Adipocyte (in vitro differentiated cells): ENCODE results near the gene LRRC1.

Source experiments
- DNase-seq: peaks from one replicate; pipeline ENCODE4 v3.0.0-alpha.2; 2015; ENCODE audit warnings: low read depth
- H3K27me3 ChIP-seq: replicated peaks from 2 replicates; pipeline ENCODE4 v1.7.0; 2013; ENCODE audit warnings: mild to moderate bottlenecking, low read length, moderate library complexity; ENCODE audit not compliant: control insufficient read depth, insufficient read depth
- H3K36me3 ChIP-seq: 2 replicates; pipeline ENCODE4 v1.7.0; 2013; ENCODE audit warnings: low read length, mild to moderate bottlenecking, moderate library complexity; ENCODE audit not compliant: control insufficient read depth, insufficient read depth, severe bottlenecking
- H3K4me1 ChIP-seq: 2 replicates; pipeline ENCODE4 v1.7.0; 2013; ENCODE audit warnings: mild to moderate bottlenecking, low read length, moderate library complexity; ENCODE audit not compliant: control insufficient read depth, insufficient read depth
- H3K4me3 ChIP-seq: 2 replicates; pipeline ENCODE4 v1.7.0; 2013; ENCODE audit warnings: mild to moderate bottlenecking, low read length, moderate library complexity
- H3K9ac ChIP-seq: 2 replicates; pipeline ENCODE4 v1.7.0; 2013; ENCODE audit warnings: mild to moderate bottlenecking, low read length, moderate library complexity
- H3K9me3 ChIP-seq: 2 replicates; pipeline ENCODE4 v1.7.0; 2013; ENCODE audit warnings: mild to moderate bottlenecking, low read length, moderate library complexity; ENCODE audit not compliant: control insufficient read depth

Gene LRRC1

GRCh38 chr6:53894091-53894490, 99.3 kb downstream of the LRRC1 start:
- no peaks in the 10 kb centered on the region for H3K9me3 ChIP-seq
- H3K36me3 ChIP-seq: no peaks in the 10 kb centered on the region
- no peak overlapping the region for H3K9ac ChIP-seq
- H3K4me1 ChIP-seq: peaks cover 11% of the 10 kb centered on the region
- no peak overlapping the region for H3K4me3 ChIP-seq
- H3K27me3 ChIP-seq: no peaks in the 10 kb centered on the region
- DNase-seq: peak; percentile 34

DNA sequence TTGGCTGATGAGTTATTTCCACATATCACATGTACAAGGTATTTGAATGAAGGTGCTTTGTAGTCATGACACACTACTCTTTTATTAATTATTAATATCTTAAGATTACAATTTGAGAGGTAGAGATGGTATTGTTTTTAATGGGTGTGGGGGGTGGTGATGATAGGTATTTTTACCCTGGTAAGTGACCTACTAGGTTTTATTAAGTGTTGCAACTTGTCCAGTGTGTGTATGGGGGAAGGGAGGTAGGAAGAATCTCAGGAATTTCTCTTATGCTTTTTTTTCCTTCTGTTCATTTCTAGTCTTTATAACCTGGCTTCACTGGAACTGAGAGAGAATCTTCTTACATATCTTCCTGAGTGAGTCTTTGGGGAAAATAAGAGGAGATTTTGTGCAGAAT, 101.4 kb downstream of the LRRC1 start:
- Histone ChIP-seq H3K4me3 (no peak overlapping the region), H3K9ac (no peak overlapping the region), H3K36me3 (peaks cover 8% of the 10 kb centered on the region), H3K4me1 (peaks cover 11% of the 10 kb centered on the region), H3K9me3 (no peaks in the 10 kb centered on the region), H3K27me3 (no peaks in the 10 kb centered on the region)
- DNase-seq: peak; percentile 26

DNA sequence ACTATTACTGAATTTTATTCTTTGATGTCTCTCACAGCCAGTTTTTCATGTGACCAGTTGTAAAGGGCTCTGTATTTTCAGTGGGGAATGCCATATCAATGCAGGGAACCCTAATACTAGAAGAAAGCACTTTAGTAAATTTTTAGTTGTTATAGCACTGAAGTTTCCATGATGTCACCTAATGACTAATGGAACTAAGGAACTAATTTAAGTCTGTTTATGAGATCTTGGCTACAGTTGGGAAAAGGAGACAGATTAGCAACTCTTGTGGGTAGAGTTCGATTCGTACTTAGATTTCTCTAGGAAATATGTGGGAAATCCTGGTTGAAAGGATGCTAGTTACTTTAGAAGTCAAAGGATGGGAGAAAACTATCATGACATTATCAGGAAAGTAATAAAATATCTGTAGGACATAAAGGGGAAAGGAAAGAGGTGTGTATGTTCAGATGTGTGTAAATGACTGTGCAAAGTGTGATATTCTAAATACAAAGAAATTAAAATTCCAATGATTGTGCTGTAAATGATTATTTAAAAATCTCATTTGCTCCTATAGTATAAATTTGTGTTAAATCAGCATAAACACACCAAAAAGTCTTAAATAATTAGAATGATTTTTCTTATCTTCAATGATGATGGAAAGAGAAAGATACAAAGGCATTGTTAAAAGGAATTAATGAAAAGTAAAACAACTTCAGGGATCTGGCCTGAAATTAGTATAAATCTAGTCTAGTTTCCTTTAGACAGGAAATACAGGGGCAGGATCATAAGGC, 103.4 kb downstream of the LRRC1 start:
- peaks cover 11% of the 10 kb centered on the region for H3K4me1 ChIP-seq
- peaks cover 8% of the 10 kb centered on the region for H3K36me3 ChIP-seq
- no peak overlapping the region for H3K9ac ChIP-seq
- no peaks in the 10 kb centered on the region for H3K9me3 ChIP-seq
- DNase-seq: no peak
- H3K27me3 ChIP-seq: no peaks in the 10 kb centered on the region
- H3K4me3 ChIP-seq: no peak overlapping the region

DNA sequence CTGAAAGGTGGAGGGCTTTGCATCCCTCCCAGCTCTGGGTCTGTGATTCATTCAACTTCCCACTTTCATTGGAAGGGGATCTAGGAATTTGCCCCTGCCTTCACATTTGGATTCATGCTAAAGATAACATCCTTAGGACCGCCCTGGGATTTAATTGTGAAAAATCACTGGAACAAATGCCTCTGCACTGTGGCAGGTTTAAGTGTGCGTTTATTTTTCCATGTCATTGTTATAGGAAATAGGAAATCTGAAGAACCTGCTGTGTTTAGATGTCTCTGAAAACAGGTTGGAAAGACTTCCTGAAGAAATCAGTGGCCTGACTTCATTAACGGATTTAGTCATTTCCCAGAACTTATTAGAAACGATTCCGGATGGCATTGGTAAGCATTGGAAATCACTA, 104.7 kb downstream of the LRRC1 start:
- Histone ChIP-seq H3K27me3 (no peaks in the 10 kb centered on the region), H3K36me3 (peaks cover 10% of the 10 kb centered on the region), H3K9ac (no peak overlapping the region), H3K4me1 (peaks cover 11% of the 10 kb centered on the region), H3K4me3 (no peak overlapping the region), H3K9me3 (no peaks in the 10 kb centered on the region)
- no peak for DNase-seq

DNA sequence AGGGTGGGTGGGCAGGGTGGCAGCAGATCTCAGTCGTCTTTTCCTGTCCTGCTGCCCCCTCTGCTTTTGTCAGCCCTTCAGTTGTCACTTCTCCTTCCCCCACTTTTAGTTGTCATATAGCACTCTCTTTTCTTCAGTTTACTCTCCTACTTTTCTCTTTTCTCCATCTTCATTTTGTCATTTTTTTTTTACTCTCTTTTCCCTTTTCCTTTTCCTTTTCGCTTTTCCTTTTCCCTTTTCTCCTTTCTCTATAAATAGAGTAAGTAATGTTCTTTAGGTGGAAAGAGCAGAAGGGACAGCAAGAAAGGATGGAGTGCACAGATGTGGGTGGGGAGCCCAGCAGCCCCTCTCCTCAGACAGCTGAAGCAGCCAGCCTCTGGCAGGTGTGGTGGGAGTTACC, 108.6 kb downstream of the LRRC1 start:
- Histone ChIP-seq H3K9ac (no peak overlapping the region), H3K27me3 (no peaks in the 10 kb centered on the region), H3K36me3 (peaks cover 14% of the 10 kb centered on the region), H3K4me1 (peaks cover 14% of the 10 kb centered on the region), H3K4me3 (no peak overlapping the region), H3K9me3 (no peaks in the 10 kb centered on the region)
- no peak for DNase-seq

DNA sequence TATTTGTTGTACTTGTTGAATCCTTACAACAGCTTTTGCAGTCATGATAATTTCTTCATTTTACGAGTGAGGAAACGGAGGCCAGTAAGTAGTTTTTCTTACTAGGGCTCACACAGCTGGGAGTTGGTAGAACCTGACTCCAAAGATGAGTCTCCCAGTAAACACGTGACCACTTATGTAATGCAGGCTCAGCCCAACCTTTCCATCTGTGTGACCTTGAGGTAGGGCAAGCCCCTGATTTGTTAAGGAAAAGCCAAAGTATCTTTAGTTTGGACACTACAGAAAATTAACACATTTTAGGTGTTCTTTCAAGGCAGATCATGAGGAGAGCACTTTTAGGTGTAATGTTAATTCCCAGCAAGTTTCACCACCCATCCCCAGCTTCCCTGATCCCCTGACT, 111.3 kb downstream of the LRRC1 start:
- Histone ChIP-seq H3K4me1 (peaks cover 18% of the 10 kb centered on the region), H3K36me3 (peaks cover 6% of the 10 kb centered on the region), H3K9ac (no peak overlapping the region), H3K4me3 (no peak overlapping the region), H3K9me3 (no peaks in the 10 kb centered on the region), H3K27me3 (no peaks in the 10 kb centered on the region)
- DNase-seq: no peak

- DNase-seq: no peak
- H3K27me3 ChIP-seq: no peaks in the 10 kb centered on the region
- peaks cover 18% of the 10 kb centered on the region for H3K4me1 ChIP-seq
- H3K36me3 ChIP-seq: peaks cover 6% of the 10 kb centered on the region
- no peaks in the 10 kb centered on the region for H3K9me3 ChIP-seq
- no peak overlapping the region for H3K9ac ChIP-seq
- H3K4me3 ChIP-seq: no peak overlapping the region
Measured at GRCh38 chr6:53906842-53907241, 112.0 kb downstream of the LRRC1 start.

DNA sequence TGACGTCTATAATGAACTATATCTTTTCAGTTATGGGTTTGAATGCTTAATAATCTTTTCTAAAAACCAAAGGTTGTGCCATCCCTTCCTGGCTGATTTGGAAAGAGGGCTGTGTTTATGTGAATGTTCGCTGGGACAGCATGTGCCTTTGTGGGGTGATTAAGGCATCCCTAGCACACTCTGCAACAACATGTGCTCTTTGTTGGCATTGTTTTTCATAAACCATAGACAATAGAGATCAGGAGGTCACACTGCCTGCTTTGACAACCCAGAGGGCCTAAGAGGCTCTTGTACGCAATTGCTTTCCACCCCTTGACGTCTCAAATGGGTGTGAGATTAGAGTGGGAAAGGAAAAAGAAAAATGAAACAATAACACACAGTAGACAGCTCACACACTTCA, 116.0 kb downstream of the LRRC1 start:
- Histone ChIP-seq H3K9ac (no peak overlapping the region), H3K4me1 (peaks cover 26% of the 10 kb centered on the region), H3K27me3 (no peaks in the 10 kb centered on the region), H3K4me3 (no peak overlapping the region), H3K9me3 (no peaks in the 10 kb centered on the region), H3K36me3 (no peaks in the 10 kb centered on the region)
- no peak for DNase-seq

DNA sequence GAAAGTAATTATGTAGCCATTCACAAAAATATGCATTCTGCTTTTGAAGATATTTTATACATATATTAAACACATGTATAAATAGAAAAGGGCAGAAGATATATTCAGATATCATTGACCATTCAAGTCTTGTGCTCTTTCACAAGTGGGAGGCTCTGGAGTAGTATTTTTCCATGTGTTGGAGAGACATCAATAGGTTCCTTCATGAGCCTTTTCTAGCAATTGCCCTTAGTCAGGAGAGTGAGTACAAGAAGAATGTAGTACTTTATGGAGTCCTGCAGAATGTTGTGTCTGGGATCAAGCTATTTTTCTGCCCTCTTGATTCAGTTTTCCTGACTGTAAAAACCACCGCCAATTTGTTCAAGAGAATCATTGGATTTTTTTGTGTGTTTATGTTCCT, 117.9 kb downstream of the LRRC1 start:
- H3K4me1 ChIP-seq: peaks cover 18% of the 10 kb centered on the region

DNA sequence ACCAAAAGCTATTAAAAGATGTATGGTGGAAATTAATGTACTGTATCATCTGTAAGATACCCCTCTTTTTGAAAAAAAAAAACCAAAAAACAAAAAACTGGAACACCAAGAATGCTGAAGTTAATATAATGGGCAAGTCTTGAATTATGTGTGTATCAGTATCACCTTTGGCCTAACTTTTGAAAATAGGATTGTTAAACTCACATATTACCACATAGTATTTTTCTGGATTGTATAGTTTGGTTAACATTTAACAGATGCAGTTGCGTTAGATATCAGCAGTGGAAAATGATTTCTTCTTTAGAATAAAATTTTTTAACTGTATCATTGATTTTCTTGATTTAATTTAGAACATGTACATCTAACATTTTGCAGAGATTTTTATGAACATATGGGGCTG, 118.5 kb downstream of the LRRC1 start:
- peaks cover 18% of the 10 kb centered on the region for H3K4me1 ChIP-seq

More for the DNA sequence above, 117.9 kb downstream of the LRRC1 start:
- no peaks in the 10 kb centered on the region for H3K9me3 ChIP-seq
- no peak for DNase-seq
- no peak overlapping the region for H3K4me3 ChIP-seq
- no peak overlapping the region for H3K9ac ChIP-seq
- no peaks in the 10 kb centered on the region for H3K36me3 ChIP-seq
- no peaks in the 10 kb centered on the region for H3K27me3 ChIP-seq

DNA sequence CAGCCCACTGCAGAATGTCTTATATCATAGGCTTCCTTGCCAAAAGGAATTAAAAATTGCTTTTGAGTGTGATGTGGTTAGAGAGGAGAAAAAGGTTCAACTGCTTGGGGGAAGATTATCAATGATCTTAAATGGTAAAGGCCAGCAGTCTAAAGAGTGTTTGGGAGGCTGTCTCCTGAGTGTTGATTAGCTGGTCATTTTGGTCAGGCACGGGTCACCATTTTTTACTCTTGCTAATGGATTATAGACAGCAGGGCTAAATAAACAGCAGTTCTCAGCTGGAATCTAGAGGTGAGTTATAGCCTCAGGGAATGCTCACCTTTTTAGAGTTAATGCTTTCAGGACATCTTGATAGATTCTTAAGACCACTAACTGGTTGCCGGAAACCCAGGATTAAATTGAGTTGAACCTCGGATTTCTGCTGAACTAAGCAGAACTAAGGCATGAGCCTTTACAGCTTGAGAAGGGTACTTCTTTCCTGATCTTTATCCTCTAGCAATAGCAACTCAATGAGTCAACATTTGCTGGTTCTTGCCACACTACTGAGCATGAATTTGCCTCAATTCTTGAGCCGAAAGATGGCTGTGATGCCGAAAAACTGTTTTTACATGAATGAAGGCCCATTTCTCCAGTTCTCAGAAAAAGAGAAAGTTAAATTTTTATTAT, 120.4 kb downstream of the LRRC1 start:
- Histone ChIP-seq H3K9ac (no peak overlapping the region), H3K9me3 (no peaks in the 10 kb centered on the region), H3K4me3 (no peak overlapping the region), H3K4me1 (peaks cover 18% of the 10 kb centered on the region), H3K36me3 (peaks cover 5% of the 10 kb centered on the region), H3K27me3 (no peaks in the 10 kb centered on the region)
- DNase-seq: no peak

More for the DNA sequence above, 118.5 kb downstream of the LRRC1 start:
- H3K9ac ChIP-seq: no peak overlapping the region
- H3K9me3 ChIP-seq: no peaks in the 10 kb centered on the region
- no peaks in the 10 kb centered on the region for H3K27me3 ChIP-seq
- no peak for DNase-seq
- H3K36me3 ChIP-seq: no peaks in the 10 kb centered on the region
- no peak overlapping the region for H3K4me3 ChIP-seq
